ENCODE results near the gene MGAT4A. TPM values are rescaled to one million over a fixed set of nuclear protein-coding genes. Genes with fewer than 3 reads are reported as not detected.

Gene MGAT4A
- total and polyA plus RNA-seq, 7 donors, result 3.0 to 12.3 (median 8.0) TPM

GRCh38 chr2:98577313-98577712 lies 153.6 kb downstream of the MGAT4A start:
- 70 to 75% (median 71%) methylated on average over 10 of the region's 10 CpGs for WGBS, 3 donors
- intact Hi-C loops (cut with DNase I), result no loop called here
- Histone ChIP-seq H3K27me3 (ENCODE audit: insufficient read depth in 3 of 3, low read length in 2 of 3) (no peaks in the 10 kb centered on the region), H3K9me3 (no peaks in the 10 kb centered on the region), H3K36me3 (ENCODE audit: insufficient read depth in 1 of 2, low read depth in 1 of 2) (peaks cover 6 to 79% of the 10 kb centered on the region in 2 donors), H3K4me3 (no peak overlapping the region), H3K27ac (no peak overlapping the region), H3K4me1 (no peaks in the 10 kb centered on the region)
- no peak for TF ChIP-seq CTCF (IDR thresholded peaks at IDR 0.05)
- ATAC-seq (no peak), DNase-seq (no peak)

- no peak for DNase-seq
- ATAC-seq, result no peak
- Histone ChIP-seq H3K4me1 (no peaks in the 10 kb centered on the region), H3K36me3 (ENCODE audit: insufficient read depth in 1 of 2, low read depth in 1 of 2) (peaks cover 6 to 79% of the 10 kb centered on the region in 2 donors), H3K27ac (no peak overlapping the region), H3K9me3 (no peaks in the 10 kb centered on the region), H3K4me3 (no peak overlapping the region), H3K27me3 (ENCODE audit: insufficient read depth in 3 of 3, low read length in 2 of 3) (no peaks in the 10 kb centered on the region)
- intact Hi-C loops (cut with DNase I), result no loop called here
- WGBS, 3 donors, result 90 to 93% (median 91%) methylated on average over 22 of the region's 22 CpGs
- TF ChIP-seq CTCF (IDR thresholded peaks at IDR 0.05), result no peak
Observed at GRCh38 chr2:98576666-98577312, 154.1 kb downstream of the MGAT4A start.

GRCh38 chr2:98573426-98573825 lies 157.5 kb downstream of the MGAT4A start:
- peaks cover 6 to 87% of the 10 kb centered on the region in 2 donors for H3K36me3 ChIP-seq (ENCODE audit: insufficient read depth in 1 of 2, low read depth in 1 of 2)
- DNase-seq (peak in 1 of 2 donors; percentile 22), ATAC-seq (no peak)
- H3K9me3 ChIP-seq, result no peaks in the 10 kb centered on the region
- 95 to 96% (median 95%) methylated on average over 13 of the region's 13 CpGs for WGBS, 3 donors
- H3K27ac ChIP-seq, result no peak overlapping the region
- H3K27me3 ChIP-seq (ENCODE audit: insufficient read depth in 3 of 3, low read length in 2 of 3), result no peaks in the 10 kb centered on the region
- no peak for TF ChIP-seq CTCF (IDR thresholded peaks at IDR 0.05)
- H3K4me3 ChIP-seq, result no peak overlapping the region
- H3K4me1 ChIP-seq, result no peaks in the 10 kb centered on the region
- intact Hi-C loops (cut with DNase I), result no loop called here

GRCh38 chr2:98572676-98573075 lies 158.3 kb downstream of the MGAT4A start:
- peaks cover 6 to 87% of the 10 kb centered on the region in 2 donors for H3K36me3 ChIP-seq (ENCODE audit: insufficient read depth in 1 of 2, low read depth in 1 of 2)
- DNase-seq (no peak), ATAC-seq (no peak)
- H3K27ac ChIP-seq, result no peak overlapping the region
- H3K27me3 ChIP-seq (ENCODE audit: insufficient read depth in 3 of 3, low read length in 2 of 3), result no peaks in the 10 kb centered on the region
- no peak for TF ChIP-seq CTCF (IDR thresholded peaks at IDR 0.05)
- no peaks in the 10 kb centered on the region for H3K4me1 ChIP-seq
- H3K4me3 ChIP-seq, result no peak overlapping the region
- WGBS, 3 donors, result 85 to 92% (median 85%) methylated on average over 15 of the region's 15 CpGs
- intact Hi-C loops (cut with DNase I), result no loop called here
- H3K9me3 ChIP-seq, result no peaks in the 10 kb centered on the region

GRCh38 chr2:98572211-98572610 lies 158.7 kb downstream of the MGAT4A start:
- no peaks in the 10 kb centered on the region for H3K27me3 ChIP-seq (ENCODE audit: insufficient read depth in 3 of 3, low read length in 2 of 3)
- ATAC-seq (no peak), DNase-seq (no peak)
- H3K4me3 ChIP-seq, result no peak overlapping the region
- 75 to 79% (median 75%) methylated on average over 5 of the region's 5 CpGs for WGBS, 3 donors
- H3K36me3 ChIP-seq (ENCODE audit: insufficient read depth in 1 of 2, low read depth in 1 of 2), result peaks cover 5 to 88% of the 10 kb centered on the region in 2 donors
- H3K9me3 ChIP-seq, result no peaks in the 10 kb centered on the region
- H3K4me1 ChIP-seq, result no peaks in the 10 kb centered on the region
- TF ChIP-seq CTCF (IDR thresholded peaks at IDR 0.05), result no peak
- intact Hi-C loops (cut with DNase I), result no loop called here
- no peak overlapping the region for H3K27ac ChIP-seq

All from psoas muscle (tissue), 8 donors.